ENCODE measurements around the gene SMURF2. TPM values are rescaled to one million over a fixed set of nuclear protein-coding genes. Genes with fewer than 3 reads are reported as not detected.
"Not testable (repeated sequence)": the region's sequence is repeated elsewhere in the genome, so short reads cannot be mapped to it uniquely, and the experiment has no call there.

SMURF2 gene
- total RNA-seq, 6 experiments from 2014 or later = 2.5 to 6.8 (median 4.0) TPM

DNA sequence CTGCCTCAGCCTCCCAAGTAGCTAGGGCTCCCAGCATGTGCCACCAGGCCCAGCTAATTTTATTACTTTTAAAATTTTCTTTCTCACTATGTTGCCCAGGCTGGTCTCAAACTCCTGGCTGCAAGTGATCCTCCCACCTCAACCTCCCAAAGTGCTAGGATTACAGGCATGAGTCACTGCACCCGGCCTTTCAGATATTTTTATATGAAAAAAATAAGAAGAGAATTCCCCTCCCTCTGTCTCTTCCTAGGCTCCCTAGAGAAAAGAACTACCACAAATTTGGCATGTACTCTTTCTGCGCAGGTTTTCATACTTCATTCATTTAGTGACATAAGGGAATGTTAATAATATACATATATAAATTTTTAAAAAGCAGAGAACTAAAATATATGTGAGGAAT is 21.7 kb upstream of the SMURF2 start:
- no peaks in the 10 kb centered on the region for H3K27me3 ChIP-seq
- no peaks in the 10 kb centered on the region for H3K36me3 ChIP-seq
- no peak for DNase-seq
- intact Hi-C loops (cut with DNase I) = no loop called here
- TF ChIP-seq, protein P1, sequence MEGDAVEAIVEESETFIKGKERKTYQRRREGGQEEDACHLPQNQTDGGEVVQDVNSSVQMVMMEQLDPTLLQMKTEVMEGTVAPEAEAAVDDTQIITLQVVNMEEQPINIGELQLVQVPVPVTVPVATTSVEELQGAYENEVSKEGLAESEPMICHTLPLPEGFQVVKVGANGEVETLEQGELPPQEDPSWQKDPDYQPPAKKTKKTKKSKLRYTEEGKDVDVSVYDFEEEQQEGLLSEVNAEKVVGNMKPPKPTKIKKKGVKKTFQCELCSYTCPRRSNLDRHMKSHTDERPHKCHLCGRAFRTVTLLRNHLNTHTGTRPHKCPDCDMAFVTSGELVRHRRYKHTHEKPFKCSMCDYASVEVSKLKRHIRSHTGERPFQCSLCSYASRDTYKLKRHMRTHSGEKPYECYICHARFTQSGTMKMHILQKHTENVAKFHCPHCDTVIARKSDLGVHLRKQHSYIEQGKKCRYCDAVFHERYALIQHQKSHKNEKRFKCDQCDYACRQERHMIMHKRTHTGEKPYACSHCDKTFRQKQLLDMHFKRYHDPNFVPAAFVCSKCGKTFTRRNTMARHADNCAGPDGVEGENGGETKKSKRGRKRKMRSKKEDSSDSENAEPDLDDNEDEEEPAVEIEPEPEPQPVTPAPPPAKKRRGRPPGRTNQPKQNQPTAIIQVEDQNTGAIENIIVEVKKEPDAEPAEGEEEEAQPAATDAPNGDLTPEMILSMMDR (IDR thresholded peaks at IDR 0.05) = no peak
- TF ChIP-seq POLR2A (IDR thresholded peaks at IDR 0.05) = no peak
- ATAC-seq = no peak
- WGBS (ENCODE audit: insufficient coverage, low coverage, low lambda C conversion rate, missing lambda C conversion rate) = 89% methylated on average over 2 of the region's 2 CpGs
- H3K9me3 ChIP-seq = no peaks in the 10 kb centered on the region
- no peaks in the 10 kb centered on the region for H3K4me1 ChIP-seq
- no peak overlapping the region for H3K27ac ChIP-seq
- H3K4me3 ChIP-seq = no peak overlapping the region

DNA sequence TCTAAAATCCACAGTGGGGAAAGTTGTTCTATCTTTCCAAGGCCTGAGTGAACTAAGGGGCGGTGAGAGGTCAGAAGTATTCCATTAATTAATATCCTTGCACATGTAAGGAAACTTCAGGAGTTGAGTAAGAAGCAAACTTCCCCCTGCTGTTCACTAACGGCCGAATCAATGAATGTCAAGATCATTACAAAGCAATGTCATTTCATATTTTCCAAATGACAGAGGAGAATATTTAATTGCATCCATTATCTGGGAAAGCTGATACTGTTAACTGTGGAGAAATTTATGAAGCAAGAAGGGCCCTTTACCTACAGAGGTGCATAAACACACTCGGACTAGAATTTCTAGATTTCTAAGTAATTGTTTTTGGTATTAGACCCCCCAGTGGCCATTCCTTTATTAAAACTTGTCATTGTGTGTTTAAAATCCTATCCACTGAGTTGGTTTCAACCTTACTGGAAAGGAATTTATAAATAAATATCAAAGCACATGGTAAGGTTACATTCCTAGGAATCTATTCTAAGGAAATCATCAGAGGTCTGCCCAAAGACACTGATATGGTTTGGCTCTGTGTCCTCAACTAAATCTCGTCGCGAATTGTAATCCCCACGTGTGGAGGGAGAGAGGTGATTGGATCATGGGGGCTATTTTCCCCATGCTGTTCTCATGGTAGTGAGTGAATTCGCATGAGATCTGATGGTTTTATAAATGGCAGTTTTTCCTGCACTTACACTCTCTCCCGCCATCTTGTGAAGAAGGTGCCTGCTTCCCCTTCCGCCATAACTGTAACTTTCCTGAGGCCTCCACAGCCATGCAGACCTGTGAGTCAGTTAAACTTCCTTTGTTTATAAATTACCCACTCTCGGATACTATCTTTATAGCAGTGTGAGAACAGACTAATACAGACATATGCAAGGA is 20.4 kb upstream of the SMURF2 start:
- Histone ChIP-seq H3K4me1 (no peaks in the 10 kb centered on the region), H3K36me3 (no peaks in the 10 kb centered on the region), H3K9me3 (no peaks in the 10 kb centered on the region), H3K27ac (no peak overlapping the region), H3K27me3 (no peaks in the 10 kb centered on the region), H3K4me3 (no peak overlapping the region)
- no peak for DNase-seq
- intact Hi-C loops (cut with DNase I) = no loop called here
- no peak for ATAC-seq
- 84% methylated on average over 10 of the region's 12 CpGs for WGBS (ENCODE audit: insufficient coverage, low coverage, low lambda C conversion rate, missing lambda C conversion rate)
- TF ChIP-seq, protein P1 (IDR thresholded peaks at IDR 0.05) = no peak
- TF ChIP-seq POLR2A (IDR thresholded peaks at IDR 0.05) = no peak

DNA sequence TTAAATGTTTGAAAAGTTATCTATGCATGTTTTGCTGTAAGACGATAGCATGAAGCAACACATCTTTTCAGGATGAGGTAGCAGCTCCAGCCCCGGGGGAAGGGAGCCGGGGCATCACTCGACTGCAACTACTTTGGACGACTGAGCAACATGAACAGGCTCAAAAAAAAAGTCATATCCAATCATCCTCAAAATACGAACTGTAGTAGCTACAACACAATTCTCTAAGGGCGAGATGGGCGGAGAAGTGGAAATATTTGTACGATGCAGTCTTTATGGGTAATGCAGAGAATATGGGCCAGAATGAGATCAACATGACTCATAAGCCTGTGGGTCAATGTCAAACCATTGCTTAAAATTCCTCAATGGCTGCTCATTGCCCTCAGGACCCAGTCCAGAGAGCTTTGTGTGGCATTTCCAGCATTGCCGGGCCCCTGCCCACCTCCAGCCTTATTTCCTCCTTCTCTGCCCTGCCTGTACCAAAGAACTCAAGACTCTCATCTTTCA is 17.7 kb upstream of the SMURF2 start:
- no peak for DNase-seq
- no peaks in the 10 kb centered on the region for H3K27me3 ChIP-seq
- no peak overlapping the region for H3K4me3 ChIP-seq
- no peak overlapping the region for H3K27ac ChIP-seq
- TF ChIP-seq, protein P1 (IDR thresholded peaks at IDR 0.05) = no peak
- no peak for TF ChIP-seq POLR2A (IDR thresholded peaks at IDR 0.05)
- H3K36me3 ChIP-seq = no peaks in the 10 kb centered on the region
- no peaks in the 10 kb centered on the region for H3K9me3 ChIP-seq
- no peaks in the 10 kb centered on the region for H3K4me1 ChIP-seq
- intact Hi-C loops (cut with DNase I) = no loop called here
- 85% methylated on average over 9 of the region's 10 CpGs for WGBS (ENCODE audit: insufficient coverage, low coverage, low lambda C conversion rate, missing lambda C conversion rate)
- ATAC-seq = no peak

DNA sequence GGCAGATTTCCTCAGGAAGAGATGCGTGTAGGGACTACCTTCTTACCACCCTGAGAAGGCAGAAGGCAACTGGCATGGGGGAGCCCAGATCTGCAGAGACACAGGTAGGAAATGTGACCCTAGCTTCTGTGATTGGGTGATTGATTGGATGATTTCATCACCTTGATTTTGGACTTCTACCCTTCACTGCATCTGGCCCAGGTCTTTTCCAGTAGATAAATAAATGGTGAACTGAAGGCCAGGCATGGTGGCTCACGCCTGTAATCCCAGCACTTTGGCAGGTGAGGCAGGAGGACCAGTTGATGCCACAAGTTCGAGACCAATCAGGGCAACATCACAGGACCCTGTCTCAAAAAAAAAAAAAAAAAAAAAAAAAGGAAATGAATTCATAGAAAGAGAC is 14.7 kb upstream of the SMURF2 start:
- ATAC-seq (peak in 3 of 4 donors; percentile 28 to 83 (median 79)), DNase-seq (no peak)
- 20% methylated on average over 2 of the region's 3 CpGs for WGBS (ENCODE audit: insufficient coverage, low coverage, low lambda C conversion rate, missing lambda C conversion rate)
- Histone ChIP-seq H3K36me3 (no peaks in the 10 kb centered on the region), H3K4me3 (no peak overlapping the region), H3K9me3 (no peaks in the 10 kb centered on the region), H3K27me3 (no peaks in the 10 kb centered on the region), H3K27ac (no peak overlapping the region), H3K4me1 (no peaks in the 10 kb centered on the region)
- intact Hi-C loops (cut with DNase I) = no loop called here
- TF ChIP-seq, protein P1 (IDR thresholded peaks at IDR 0.05) = no peak
- TF ChIP-seq POLR2A (IDR thresholded peaks at IDR 0.05) = no peak

DNA sequence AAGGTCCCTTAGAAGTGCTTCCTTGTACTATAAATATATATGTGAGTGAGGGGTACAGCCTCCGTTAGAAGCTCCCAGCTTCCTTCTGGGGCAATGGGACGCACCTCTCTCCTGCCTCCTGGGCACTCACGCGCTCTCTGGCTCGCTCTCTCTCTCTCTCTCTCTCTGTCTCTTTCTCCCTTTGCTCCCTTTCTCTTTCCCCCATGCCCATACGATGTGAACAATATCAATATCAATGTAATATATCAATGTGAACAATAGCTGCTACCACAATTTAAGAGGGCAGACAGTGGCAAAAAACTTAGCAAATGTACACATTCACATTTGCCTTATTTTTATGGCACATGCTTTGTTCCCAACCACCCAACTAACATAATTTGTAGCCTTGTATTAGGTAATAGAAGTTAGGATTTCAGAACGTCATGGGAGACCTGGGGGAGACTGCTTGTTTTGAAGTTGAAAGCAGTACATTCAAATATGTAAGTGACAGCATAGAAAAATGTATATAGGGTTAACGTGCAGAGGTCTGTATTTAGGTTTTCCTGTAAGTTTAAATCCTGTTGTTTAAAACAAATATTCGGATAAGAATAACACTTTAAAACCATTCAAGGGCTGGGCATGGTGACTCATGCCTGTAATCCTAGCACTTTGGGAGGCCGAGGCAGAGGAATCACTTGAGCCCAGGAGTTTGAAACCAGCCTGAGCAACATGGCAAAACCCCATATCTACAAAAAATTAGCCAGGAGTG is 8.9 kb upstream of the SMURF2 start:
- H3K9me3 ChIP-seq; DNase-seq; H3K4me1 ChIP-seq; H3K4me3 ChIP-seq; ATAC-seq; H3K27me3 ChIP-seq; H3K36me3 ChIP-seq; intact Hi-C loops (cut with DNase I); H3K27ac ChIP-seq: not testable (repeated sequence)
- 75% methylated on average over 10 of the region's 10 CpGs for WGBS (ENCODE audit: insufficient coverage, low coverage, low lambda C conversion rate, missing lambda C conversion rate)

DNA sequence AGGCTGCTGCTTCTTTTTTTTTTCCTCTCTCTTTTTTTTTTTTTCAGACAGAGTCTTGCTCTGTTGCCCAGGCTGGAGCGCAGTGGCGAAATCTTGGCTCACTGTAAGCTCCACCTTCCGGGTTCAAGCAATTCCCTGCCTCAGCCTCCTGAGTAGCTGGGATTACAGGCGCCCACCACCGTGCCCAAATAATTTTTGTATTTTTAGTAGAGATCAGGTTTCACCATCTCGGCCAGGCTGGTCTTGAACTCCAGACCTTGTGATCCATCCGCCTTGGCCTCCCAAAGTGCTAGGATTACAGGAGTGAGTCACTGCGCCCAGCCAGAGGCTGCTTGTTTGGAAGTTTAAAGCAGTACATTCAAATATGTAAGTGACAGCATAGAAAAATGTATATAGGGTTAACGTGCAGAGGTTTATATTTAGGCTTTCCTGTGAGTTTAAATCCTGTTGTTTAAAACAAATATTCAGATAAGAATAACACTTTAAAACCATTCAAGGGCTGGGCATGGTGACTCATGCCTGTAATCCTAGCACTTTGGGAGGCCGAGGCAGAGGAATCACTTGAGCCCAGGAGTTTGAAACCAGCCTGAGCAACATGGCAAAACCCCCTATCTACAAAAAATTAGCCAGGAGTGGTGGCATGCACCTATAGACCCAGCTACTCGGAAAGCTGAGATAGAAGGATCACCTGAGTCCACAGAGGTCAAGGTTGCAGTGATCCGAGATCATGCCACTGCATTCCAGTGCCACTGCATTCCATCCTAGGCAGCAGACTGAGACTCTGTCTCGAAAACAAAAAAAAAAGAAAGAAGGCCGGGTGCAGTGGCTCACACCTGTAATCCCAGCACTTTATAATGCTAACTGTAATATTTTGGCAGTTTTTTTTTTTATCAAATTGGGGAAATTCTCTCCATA is 6.0 kb upstream of the SMURF2 start:
- H3K4me1 ChIP-seq; H3K36me3 ChIP-seq; DNase-seq; H3K4me3 ChIP-seq; H3K27ac ChIP-seq; H3K27me3 ChIP-seq; H3K9me3 ChIP-seq; intact Hi-C loops (cut with DNase I); ATAC-seq: not testable (repeated sequence)
- WGBS (ENCODE audit: insufficient coverage, low coverage, low lambda C conversion rate, missing lambda C conversion rate) = 73% methylated on average over 13 of the region's 14 CpGs
